NT2/D1 (cell line): ENCODE measurements around the gene CNTN5.

Experiments
- SUZ12 ChIP-seq: IDR thresholded peaks from 2 replicates; pipeline ENCODE4 v1.6.1; 2011; ENCODE audit not compliant: insufficient read length, insufficient read depth; ENCODE audit errors: extremely low read depth
- ZNF274 ChIP-seq: IDR thresholded peaks from 2 replicates; pipeline ENCODE4 v1.6.1; 2011; ENCODE audit warnings: mild to moderate bottlenecking, low read depth, low read length

- TF ChIP-seq ZNF274, result no peak
- TF ChIP-seq SUZ12, result no peak
Observed at GRCh38 chr11:99814021-99814420, 793.3 kb downstream of the CNTN5 start.
